GM11168 (cell line): ENCODE measurements around the gene SLFN13.
"Not testable (repeated sequence)": the region's sequence is repeated elsewhere in the genome, so short reads cannot be mapped to it uniquely, and the experiment has no call there.

Experiments
- in situ Hi-C: fragments of 300-500 bp; cut with MboI; formaldehyde crosslinking; loops from one replicate; pipeline ENCODE4 v1.12.0; 2022; ENCODE audit warnings: low sequenced_read_pairs; ENCODE audit not compliant: unreplicated experiment

Gene SLFN13

GRCh38 chr17:35438433-35438832 lies 10.1 kb downstream of the SLFN13 start:
- in situ Hi-C loops = loop anchor here (10.0 kb wide), 1 partner anchor 96 kb away; the partner anchor contains the start of gene SLFN12L

GRCh38 chr17:35433075-35433894 lies 15.3 kb downstream of the SLFN13 start:
- in situ Hi-C loops = loop anchor here (10.0 kb wide), 1 partner anchor 102 kb away; the partner anchor contains the start of gene SLFN12L

GRCh38 chr17:35432176-35433074 lies 16.1 kb downstream of the SLFN13 start, which contains the start of gene SLFN12:
SLFN12 (minus strand) TSS chr17:35432500; CDS start chr17:35423028, 9,472 bp downstream.
- in situ Hi-C loops = loop anchor here (10.0 kb wide), 1 partner anchor 102 kb away; the partner anchor contains the start of gene SLFN12L

GRCh38 chr17:35429702-35430101 lies 18.9 kb downstream of the SLFN13 start:
- in situ Hi-C loops = loop anchor here (10.0 kb wide), 1 partner anchor 105 kb away; the partner anchor contains the start of gene SLFN12L

- in situ Hi-C loops = no loop called here
These were observed 20.3 kb downstream of the SLFN13 start for GRCh38 chr17:35428229-35428628.

GRCh38 chr17:35423761-35424160 lies 24.8 kb downstream of the SLFN13 start:
- in situ Hi-C loops = no loop called here

- in situ Hi-C loops = not testable (repeated sequence)
These were observed 27.5 kb downstream of the SLFN13 start for GRCh38 chr17:35421069-35421468.

GRCh38 chr17:35416659-35417058 lies 31.9 kb downstream of the SLFN13 start:
- in situ Hi-C loops = no loop called here

GRCh38 chr17:35414707-35415106 lies 33.9 kb downstream of the SLFN13 start:
- in situ Hi-C loops = not testable (repeated sequence)

GRCh38 chr17:35414247-35414646 lies 34.3 kb downstream of the SLFN13 start:
- in situ Hi-C loops = no loop called here

- in situ Hi-C loops = no loop called here
These were observed 41.0 kb downstream of the SLFN13 start for GRCh38 chr17:35407531-35407930.

GRCh38 chr17:35406568-35406967 lies 42.0 kb downstream of the SLFN13 start:
- in situ Hi-C loops = no loop called here

GRCh38 chr17:35404360-35404759 lies 44.2 kb downstream of the SLFN13 start:
- in situ Hi-C loops = no loop called here

- in situ Hi-C loops = not testable (repeated sequence)
These were observed 54.8 kb downstream of the SLFN13 start for GRCh38 chr17:35393783-35394182.

- in situ Hi-C loops = no loop called here
These were observed 57.9 kb downstream of the SLFN13 start for GRCh38 chr17:35390663-35391062.

GRCh38 chr17:35390156-35390555 lies 58.4 kb downstream of the SLFN13 start:
- in situ Hi-C loops = no loop called here

GRCh38 chr17:35387496-35387895 lies 61.1 kb downstream of the SLFN13 start:
- in situ Hi-C loops = no loop called here
